HEK293 (cell line): ENCODE results near the gene PPP6R3.

Experiments used
- CTCF ChIA-PET: fragments of 350-600 bp; formaldehyde crosslinking; extraction: SDS; loops from one replicate; lab custom pipeline; 2021; ENCODE audit warnings: antibody characterized with exemption; lab: Yijun Ruan, JAX
- POLR2A ChIA-PET: fragments of 300-600 bp; formaldehyde crosslinking; extraction: SDS; loops from one replicate; lab custom pipeline; 2020; ENCODE audit warnings: antibody characterized with exemption, inconsistent platforms; lab: Yijun Ruan, JAX
- H3K27ac ChIP-seq: fragments of 200-500 bp; sonication (Bioruptor generic); 2 replicates; pipeline ENCODE4 v1.5.1; 2014; ENCODE audit warnings: low read depth, low read length, control low read depth, inconsistent platforms; ENCODE audit errors: extremely low read depth
- H3K36me3 ChIP-seq, 2 experiments: fragments of 200-500 bp in 1 of 2; sonication (Bioruptor generic) in 1 of 2; 1 replicate in 1 of 2; 2 replicates in 1 of 2; pipeline ENCODE4 v1.5.1; 2014 to 2017; ENCODE audit warnings: inconsistent platforms in 2 of 2, low read length in 2 of 2; ENCODE audit not compliant: control insufficient read depth in 2 of 2, insufficient read depth in 1 of 2
- H3K4me1 ChIP-seq: fragments of 200-500 bp; sonication (Bioruptor generic); 2 replicates; pipeline ENCODE4 v1.5.1; 2014; ENCODE audit warnings: mild to moderate bottlenecking, low read length, inconsistent platforms; ENCODE audit not compliant: control insufficient read depth, insufficient read depth
- H3K4me3 ChIP-seq: 2 replicates; pipeline ENCODE4 v1.5.1; 2011; ENCODE audit warnings: low read depth, mild to moderate bottlenecking, control low read depth, low read length, moderate library complexity
- H3K9me3 ChIP-seq: fragments of 200-500 bp; sonication (Bioruptor generic); 2 replicates; pipeline ENCODE4 v1.5.1; 2014; ENCODE audit warnings: low read depth, low read length, inconsistent platforms; ENCODE audit not compliant: control insufficient read depth, insufficient read depth
- ATF2 ChIP-seq: fragments of 450-650 bp; formaldehyde crosslinking; IDR thresholded peaks from 2 replicates; pipeline ENCODE4 v1.5.1; 2016; ENCODE audit warnings: missing biosample characterization, missing genetic modification characterization, low read depth
- GLI2 ChIP-seq: fragments of 450-650 bp; formaldehyde crosslinking; IDR thresholded peaks from 2 replicates; pipeline ENCODE4; 2017; ENCODE audit warnings: missing biosample characterization, missing genetic modification characterization, low read depth, borderline replicate concordance
- GLIS1 ChIP-seq: fragments of 450-650 bp; formaldehyde crosslinking; IDR thresholded peaks from 2 replicates; pipeline ENCODE4 v1.5.1; 2016; ENCODE audit warnings: missing biosample characterization, missing genetic modification characterization
- SCRT2 ChIP-seq: fragments of 450-650 bp; formaldehyde crosslinking; IDR thresholded peaks from 2 replicates; pipeline ENCODE4 v1.5.1; 2016; ENCODE audit warnings: missing biosample characterization, missing genetic modification characterization
- SP7 ChIP-seq: fragments of 450-650 bp; formaldehyde crosslinking; IDR thresholded peaks from 2 replicates; pipeline ENCODE4 v1.5.1; 2016; ENCODE audit warnings: missing biosample characterization, missing genetic modification characterization
- ZBTB1 ChIP-seq: fragments of 450-650 bp; formaldehyde crosslinking; IDR thresholded peaks from 2 replicates; pipeline ENCODE4 v1.5.1; 2016; ENCODE audit warnings: missing biosample characterization, missing genetic modification characterization
- ZNF132 ChIP-seq: fragments of 450-650 bp; formaldehyde crosslinking; IDR thresholded peaks from 2 replicates; pipeline ENCODE4 v1.5.1; 2017; ENCODE audit warnings: missing biosample characterization, missing genetic modification characterization, borderline replicate concordance
- ZNF223 ChIP-seq: fragments of 450-650 bp; formaldehyde crosslinking; IDR thresholded peaks from 2 replicates; pipeline ENCODE4 v1.5.1; 2016; ENCODE audit warnings: missing biosample characterization, missing genetic modification characterization
- ZNF366 ChIP-seq: fragments of 450-650 bp; formaldehyde crosslinking; conservative IDR thresholded peaks from 2 replicates; pipeline ENCODE4 v1.5.1; 2016; ENCODE audit warnings: missing biosample characterization, missing genetic modification characterization
- ZNF423 ChIP-seq: fragments of 450-650 bp; formaldehyde crosslinking; IDR thresholded peaks from 2 replicates; pipeline ENCODE4 v1.5.1; 2016; ENCODE audit warnings: missing biosample characterization, missing genetic modification characterization
- ZNF521 ChIP-seq: fragments of 450-650 bp; formaldehyde crosslinking; IDR thresholded peaks from 2 replicates; pipeline ENCODE4 v1.5.1; 2017; ENCODE audit warnings: missing biosample characterization, mild to moderate bottlenecking, missing genetic modification characterization
- ZNF529 ChIP-seq: fragments of 450-650 bp; formaldehyde crosslinking; IDR thresholded peaks from 2 replicates; pipeline ENCODE4 v1.5.1; 2017; ENCODE audit warnings: missing genetic modification characterization, missing biosample characterization; ENCODE audit not compliant: insufficient replicate concordance
- ZNF629 ChIP-seq: fragments of 450-650 bp; formaldehyde crosslinking; IDR thresholded peaks from 2 replicates; pipeline ENCODE4 v1.5.1; 2017; ENCODE audit warnings: missing biosample characterization, missing genetic modification characterization
- ZNF747 ChIP-seq: fragments of 450-650 bp; formaldehyde crosslinking; IDR thresholded peaks from 2 replicates; pipeline ENCODE4 v1.5.1; 2016; ENCODE audit warnings: missing biosample characterization, missing genetic modification characterization
- TF ChIP-seq, protein P1 (sequence below): fragments of 450-650 bp; formaldehyde crosslinking; IDR thresholded peaks from 2 replicates; pipeline ENCODE4 v1.5.1; 2017; ENCODE audit warnings: missing biosample characterization, missing genetic modification characterization
- TF ChIP-seq, protein P2 (sequence below): fragments of 450-650 bp; formaldehyde crosslinking; IDR thresholded peaks from 2 replicates; pipeline ENCODE4 v1.5.1; 2016; ENCODE audit warnings: missing biosample characterization, missing genetic modification characterization

Gene PPP6R3

GRCh38 chr11:68495220-68495729 is 34.7 kb downstream of the PPP6R3 start:
- POLR2A ChIA-PET = no interaction called here
- H3K27ac ChIP-seq = no peak overlapping the region
- H3K4me3 ChIP-seq = no peak overlapping the region
- CTCF ChIA-PET = interaction anchor here (0.7 to 1.5 kb wide), 3 partner anchors 9 to 89 kb away, joined by 3 to 6 read pairs (median 4); no protein-coding TSS in a partner anchor
- no peak for TF ChIP-seq ZNF747 (tag by site-specific recombination)
- TF ChIP-seq, protein P1, sequence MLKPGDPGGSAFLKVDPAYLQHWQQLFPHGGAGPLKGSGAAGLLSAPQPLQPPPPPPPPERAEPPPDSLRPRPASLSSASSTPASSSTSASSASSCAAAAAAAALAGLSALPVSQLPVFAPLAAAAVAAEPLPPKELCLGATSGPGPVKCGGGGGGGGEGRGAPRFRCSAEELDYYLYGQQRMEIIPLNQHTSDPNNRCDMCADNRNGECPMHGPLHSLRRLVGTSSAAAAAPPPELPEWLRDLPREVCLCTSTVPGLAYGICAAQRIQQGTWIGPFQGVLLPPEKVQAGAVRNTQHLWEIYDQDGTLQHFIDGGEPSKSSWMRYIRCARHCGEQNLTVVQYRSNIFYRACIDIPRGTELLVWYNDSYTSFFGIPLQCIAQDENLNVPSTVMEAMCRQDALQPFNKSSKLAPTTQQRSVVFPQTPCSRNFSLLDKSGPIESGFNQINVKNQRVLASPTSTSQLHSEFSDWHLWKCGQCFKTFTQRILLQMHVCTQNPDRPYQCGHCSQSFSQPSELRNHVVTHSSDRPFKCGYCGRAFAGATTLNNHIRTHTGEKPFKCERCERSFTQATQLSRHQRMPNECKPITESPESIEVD (tag by site-specific recombination) = peak; percentile 82
- no peak for TF ChIP-seq ZNF423
- TF ChIP-seq GLI2 (tag by site-specific recombination) = no peak
- no peak for TF ChIP-seq ZNF223 (tag by site-specific recombination)
- peaks cover 11% of the 10 kb centered on the region for H3K4me1 ChIP-seq
- no peaks in the 10 kb centered on the region for H3K9me3 ChIP-seq
- no peaks in the 10 kb centered on the region for H3K36me3 ChIP-seq

DNA sequence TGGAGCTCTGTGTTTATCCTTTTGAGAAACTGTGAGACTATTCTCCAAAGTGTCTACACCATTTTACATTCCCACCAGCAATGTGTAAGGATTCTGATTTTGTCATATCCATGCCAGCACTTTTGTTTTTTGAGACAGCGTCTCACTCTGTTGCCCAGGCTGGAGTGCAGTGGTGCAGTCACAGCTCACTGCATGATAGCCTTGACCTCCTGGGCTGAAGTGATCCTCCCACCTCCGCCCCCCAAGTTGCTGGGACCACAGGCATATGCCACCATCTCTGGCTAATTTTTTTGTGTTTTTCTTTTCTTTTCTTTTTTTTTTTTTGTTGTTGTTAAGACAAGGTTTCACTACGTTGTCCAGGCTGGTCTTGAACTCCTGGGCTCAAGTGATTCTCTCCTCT is 35.3 kb downstream of the PPP6R3 start:
- CTCF ChIA-PET = interaction anchor here (0.6 to 1.3 kb wide), 3 partner anchors 9 to 918 kb away, joined by 3 to 6 read pairs (median 3); no protein-coding TSS in a partner anchor
- Histone ChIP-seq H3K27ac (no peak overlapping the region), H3K4me3 (no peak overlapping the region), H3K4me1 (peaks cover 11% of the 10 kb centered on the region), H3K36me3 (no peaks in the 10 kb centered on the region)
- POLR2A ChIA-PET = no interaction called here
- no peak for TF ChIP-seq SCRT2 (tag by site-specific recombination)
- peak; percentile 53 for TF ChIP-seq GLIS1 (tag by site-specific recombination)
- TF ChIP-seq ZNF132 (tag by site-specific recombination) = no peak
- TF ChIP-seq ZNF529 (tag by site-specific recombination) = no peak
- TF ChIP-seq, all 188 proteins: peak for 1
- no peaks in the 10 kb centered on the region for H3K9me3 ChIP-seq

GRCh38 chr11:68497761-68498160 is 37.2 kb downstream of the PPP6R3 start:
- TF ChIP-seq, protein P1 (tag by site-specific recombination) = peak; percentile 78
- TF ChIP-seq ZNF629 (tag by site-specific recombination) (0 out of 2 replicates have a peak, but pooled peaks have one; percentile 15), ZNF366 (0 out of 2 replicates have a peak, but pooled peaks have one; percentile 51), ATF2 (peak; percentile 53), ZNF521 (no peak), SP7 (peak; percentile 31; the same call in 1 of the 2 replicates), ZBTB1 (tag by site-specific recombination) (no peak)
- TF ChIP-seq, protein P2, sequence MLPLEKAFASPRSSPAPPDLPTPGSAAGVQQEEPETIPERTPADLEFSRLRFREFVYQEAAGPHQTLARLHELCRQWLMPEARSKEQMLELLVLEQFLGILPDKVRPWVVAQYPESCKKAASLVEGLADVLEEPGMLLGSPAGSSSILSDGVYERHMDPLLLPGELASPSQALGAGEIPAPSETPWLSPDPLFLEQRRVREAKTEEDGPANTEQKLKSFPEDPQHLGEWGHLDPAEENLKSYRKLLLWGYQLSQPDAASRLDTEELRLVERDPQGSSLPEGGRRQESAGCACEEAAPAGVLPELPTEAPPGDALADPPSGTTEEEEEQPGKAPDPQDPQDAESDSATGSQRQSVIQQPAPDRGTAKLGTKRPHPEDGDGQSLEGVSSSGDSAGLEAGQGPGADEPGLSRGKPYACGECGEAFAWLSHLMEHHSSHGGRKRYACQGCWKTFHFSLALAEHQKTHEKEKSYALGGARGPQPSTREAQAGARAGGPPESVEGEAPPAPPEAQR (tag by site-specific recombination) = no peak
- H3K36me3 ChIP-seq = no peaks in the 10 kb centered on the region
- H3K4me3 ChIP-seq = no peak overlapping the region
- H3K4me1 ChIP-seq = peaks cover 11% of the 10 kb centered on the region
- H3K9me3 ChIP-seq = no peaks in the 10 kb centered on the region
- ChIA-PET CTCF (no interaction called here), POLR2A (no interaction called here)
- no peak overlapping the region for H3K27ac ChIP-seq
